GM12875 (cell line): ENCODE results near the gene MED27.
"Not testable (repeated sequence)": the region's sequence is repeated elsewhere in the genome, so short reads cannot be mapped to it uniquely, and the experiment has no call there.

Source experiments
- H3K4me3 ChIP-seq: one replicate; pipeline ENCODE4 v1.5.1; 2011; ENCODE audit warnings: low read depth, low read length, control low read depth
- CTCF ChIP-seq: IDR thresholded peaks from 2 replicates; pipeline ENCODE4 v1.5.1; 2011; ENCODE audit warnings: low read depth, mild to moderate bottlenecking, control low read depth, inconsistent platforms, low read length, moderate library complexity, borderline replicate concordance; ENCODE audit not compliant: insufficient read depth

The MED27 gene

DNA sequence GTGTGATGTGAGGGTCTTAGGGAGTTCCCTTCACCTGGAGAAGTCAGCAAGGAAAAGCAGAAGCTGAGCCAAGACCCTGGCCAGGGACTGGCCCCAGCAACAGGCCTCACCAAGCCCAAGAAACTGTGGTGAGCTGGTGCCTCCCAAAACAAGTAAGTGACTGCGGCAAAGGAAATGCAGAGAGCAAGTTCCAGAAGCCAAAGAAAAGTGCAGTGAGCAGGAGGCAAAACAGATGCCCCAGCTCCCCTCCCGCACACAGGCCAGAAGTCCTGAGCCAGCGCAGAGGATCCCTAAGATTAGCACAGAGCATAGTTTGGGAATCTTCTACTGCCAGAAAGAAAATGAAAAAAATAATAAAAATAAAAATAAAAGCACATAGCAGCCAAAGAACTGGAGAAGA lies 13.2 kb downstream of the MED27 start:
- TF ChIP-seq CTCF, result no peak
- no peak overlapping the region for H3K4me3 ChIP-seq

DNA sequence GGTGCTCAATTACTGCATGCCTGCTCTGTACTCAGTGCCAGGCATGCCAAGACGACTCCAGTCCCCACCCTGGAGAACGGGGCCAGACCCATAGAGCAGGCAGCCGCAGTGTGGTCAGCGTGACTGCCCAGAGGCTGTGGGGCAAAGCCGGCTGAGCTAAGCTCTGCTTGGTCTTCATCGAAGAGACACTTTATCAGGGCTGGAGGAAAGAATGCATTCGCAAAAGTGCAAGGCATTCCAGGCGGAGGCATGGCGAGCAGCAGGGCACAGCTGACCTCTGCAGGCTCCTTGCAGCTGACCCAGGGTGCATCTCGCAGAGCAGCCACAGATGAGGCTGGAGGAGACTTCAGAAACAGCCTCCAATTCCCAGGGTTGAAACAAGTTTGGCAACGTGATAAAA lies 13.6 kb downstream of the MED27 start:
- TF ChIP-seq CTCF, result no peak
- no peak overlapping the region for H3K4me3 ChIP-seq

GRCh38 chr9:132063281-132063680 lies 16.4 kb downstream of the MED27 start:
- no peak overlapping the region for H3K4me3 ChIP-seq
- no peak for TF ChIP-seq CTCF

DNA sequence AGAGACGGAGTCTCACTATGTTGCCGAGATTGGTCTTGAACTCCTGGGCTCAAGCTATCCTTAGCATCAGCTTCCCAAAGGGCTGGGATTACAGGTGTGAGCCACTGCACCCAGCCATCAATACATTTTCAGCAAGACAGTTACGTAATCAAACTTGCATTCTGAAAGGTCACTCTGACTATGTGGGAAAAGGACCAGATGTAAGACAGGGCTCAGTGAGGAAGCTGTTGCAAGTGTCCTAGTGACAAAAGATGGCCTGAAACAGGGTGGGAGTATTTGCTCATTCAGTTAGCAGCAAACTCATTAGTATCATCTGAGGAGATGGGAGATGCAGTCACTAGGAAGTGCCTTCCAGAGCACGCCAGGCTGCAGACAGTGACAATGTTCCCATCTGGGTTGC lies 16.9 kb downstream of the MED27 start:
- no peak overlapping the region for H3K4me3 ChIP-seq
- TF ChIP-seq CTCF, result no peak

- TF ChIP-seq CTCF, result no peak
- H3K4me3 ChIP-seq, result no peak overlapping the region
Measured at GRCh38 chr9:132061526-132061925, 18.1 kb downstream of the MED27 start.

DNA sequence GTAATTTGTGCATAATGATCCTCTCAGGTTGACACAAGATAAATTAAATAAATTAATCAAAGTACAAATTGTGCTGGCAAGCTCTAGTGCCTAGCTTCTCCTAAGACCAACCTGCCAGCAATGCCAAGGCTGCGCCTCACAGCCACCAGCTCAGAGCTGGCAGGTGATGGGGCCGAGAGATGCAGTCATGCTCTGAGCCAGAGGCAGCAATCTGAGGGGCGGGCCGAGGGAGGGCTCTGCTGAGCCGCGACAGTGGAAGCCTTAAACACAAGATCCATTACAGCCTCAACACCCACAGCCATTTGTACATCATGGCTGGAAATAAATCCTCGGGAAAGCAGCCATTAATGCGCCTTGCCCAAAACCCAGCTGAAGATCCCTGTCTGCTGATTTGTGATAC lies 20.3 kb downstream of the MED27 start:
- TF ChIP-seq CTCF, result no peak

GRCh38 chr9:132058226-132058625 lies 21.4 kb downstream of the MED27 start:
- not testable (repeated sequence) for H3K4me3 ChIP-seq

More for the DNA sequence above, 20.3 kb downstream of the MED27 start:
- no peak overlapping the region for H3K4me3 ChIP-seq
